ENCODE measurements around the gene SLC35A5.

Gene SLC35A5

GRCh38 chr3:112598731-112599130, 36.9 kb downstream of the SLC35A5 start:
- H3K4me3 ChIP-seq (ENCODE audit: low read length): no peak overlapping the region
- TF ChIP-seq EZH2phosphoT487 (IDR thresholded peaks at IDR 0.05; ENCODE audit: borderline replicate concordance, low read length): no peak
- no peak for TF ChIP-seq CTCF (IDR thresholded peaks at IDR 0.05; ENCODE audit: low read depth, low read length, poor library complexity, severe bottlenecking)

GRCh38 chr3:112602217-112602838, 40.5 kb downstream of the SLC35A5 start:
- Histone ChIP-seq H3K4me3 (ENCODE audit: low read length) (no peak overlapping the region), H3F3A (ENCODE audit: control insufficient read depth, insufficient read depth) (no peaks in the 10 kb centered on the region), H3K9me3 (ENCODE audit: control insufficient read depth, insufficient read depth, low read length) (no peaks in the 10 kb centered on the region), H3K27ac (ENCODE audit: low read depth, low read length) (no peak overlapping the region), H3K4me2 (ENCODE audit: low read length) (no peak overlapping the region), H3K36me3 (ENCODE audit: control insufficient read depth, low read length) (no peaks in the 10 kb centered on the region), H3K9me2 (replicated peaks; ENCODE audit: control insufficient read depth, low read length) (no peaks in the 10 kb centered on the region), H3K4me1 (ENCODE audit: control insufficient read depth, low read length) (no peaks in the 10 kb centered on the region), H3K27me3 (ENCODE audit: control insufficient read depth, low read length) (no peaks in the 10 kb centered on the region), H3K79me2 (ENCODE audit: control insufficient read depth, low read length) (no peaks in the 10 kb centered on the region), H4K20me1 (ENCODE audit: control insufficient read depth, insufficient read depth, low read depth, low read length) (no peaks in the 10 kb centered on the region)
- no peak for TF ChIP-seq CTCF (IDR thresholded peaks at IDR 0.05; ENCODE audit: low read depth, low read length, poor library complexity, severe bottlenecking)
- no peak for TF ChIP-seq EZH2phosphoT487 (IDR thresholded peaks at IDR 0.05; ENCODE audit: borderline replicate concordance, low read length)

More at GRCh38 chr3:112598731-112599130, 36.9 kb downstream of the SLC35A5 start:
- Histone ChIP-seq H3K4me1 (ENCODE audit: control insufficient read depth, low read length) (no peaks in the 10 kb centered on the region), H3K79me2 (ENCODE audit: control insufficient read depth, low read length) (no peaks in the 10 kb centered on the region), H3K9me2 (replicated peaks; ENCODE audit: control insufficient read depth, low read length) (no peaks in the 10 kb centered on the region), H3K27ac (ENCODE audit: low read depth, low read length) (no peak overlapping the region), H3K4me2 (ENCODE audit: low read length) (no peak overlapping the region), H4K20me1 (ENCODE audit: control insufficient read depth, insufficient read depth, low read depth, low read length) (no peaks in the 10 kb centered on the region), H3K36me3 (ENCODE audit: control insufficient read depth, low read length) (no peaks in the 10 kb centered on the region), H3F3A (ENCODE audit: control insufficient read depth, insufficient read depth) (no peaks in the 10 kb centered on the region), H3K9me3 (ENCODE audit: control insufficient read depth, insufficient read depth, low read length) (no peaks in the 10 kb centered on the region), H3K27me3 (ENCODE audit: control insufficient read depth, low read length) (no peaks in the 10 kb centered on the region)

- H3F3A ChIP-seq (ENCODE audit: control insufficient read depth, insufficient read depth): no peaks in the 10 kb centered on the region
- no peak overlapping the region for H3K27ac ChIP-seq (ENCODE audit: low read depth, low read length)
- H3K4me2 ChIP-seq (ENCODE audit: low read length): no peak overlapping the region
These were observed 42.7 kb downstream of the SLC35A5 start for GRCh38 chr3:112604536-112604935.

More at GRCh38 chr3:112604536-112604935, 42.7 kb downstream of the SLC35A5 start:
- Histone ChIP-seq H3K9me3 (ENCODE audit: control insufficient read depth, insufficient read depth, low read length) (no peaks in the 10 kb centered on the region), H3K36me3 (ENCODE audit: control insufficient read depth, low read length) (no peaks in the 10 kb centered on the region), H3K9me2 (replicated peaks; ENCODE audit: control insufficient read depth, low read length) (no peaks in the 10 kb centered on the region), H3K27me3 (ENCODE audit: control insufficient read depth, low read length) (peaks cover 3% of the 10 kb centered on the region; the same call in 1 of the 2 replicates), H3K79me2 (ENCODE audit: control insufficient read depth, low read length) (no peaks in the 10 kb centered on the region), H3K4me3 (ENCODE audit: low read length) (no peak overlapping the region), H4K20me1 (ENCODE audit: control insufficient read depth, insufficient read depth, low read depth, low read length) (no peaks in the 10 kb centered on the region), H3K4me1 (ENCODE audit: control insufficient read depth, low read length) (no peaks in the 10 kb centered on the region)
- TF ChIP-seq EZH2phosphoT487 (IDR thresholded peaks at IDR 0.05; ENCODE audit: borderline replicate concordance, low read length): no peak
- TF ChIP-seq CTCF (IDR thresholded peaks at IDR 0.05; ENCODE audit: low read depth, low read length, poor library complexity, severe bottlenecking): no peak
